Brain microvascular endothelial cell (primary cell): ENCODE data around the gene MIAT.
"Not testable (repeated sequence)": the region's sequence is repeated elsewhere in the genome, so short reads cannot be mapped to it uniquely, and the experiment has no call there.

Experiments
- DNase-seq: peaks from one replicate; pipeline ENCODE4 v3.0.0-alpha.2; 2020
- H3K27ac ChIP-seq: fragments of 250-450 bp; sonication (Bioruptor Pico); 2 replicates; pipeline ENCODE4 v1.5.1; 2020; ENCODE audit warnings: mild to moderate bottlenecking, moderate library complexity
- H3K27me3 ChIP-seq: fragments of 250-450 bp; sonication (Bioruptor Pico); replicated peaks from 2 replicates; pipeline ENCODE4 v1.5.1; 2020; ENCODE audit warnings: mild to moderate bottlenecking
- H3K36me3 ChIP-seq: fragments of 250-450 bp; sonication (Bioruptor Pico); replicated peaks from 2 replicates; pipeline ENCODE4 v1.5.1; 2020; ENCODE audit warnings: mild to moderate bottlenecking
- H3K4me3 ChIP-seq: 2 replicates; pipeline ENCODE4 v1.5.1; 2011; ENCODE audit warnings: low read depth, mild to moderate bottlenecking, control low read depth, low read length, moderate library complexity
- CTCF ChIP-seq: IDR thresholded peaks from 2 replicates; pipeline ENCODE4 v1.5.1; 2011; ENCODE audit warnings: low read depth, mild to moderate bottlenecking, moderate library complexity, low read length, control low read depth, inconsistent platforms; ENCODE audit errors: missing control alignments
- in situ Hi-C: cut with HindIII; loops from 2 replicates; pipeline ENCODE4 v1.10.0; 2017; ENCODE audit warnings: low sequenced_read_pairs, low pct_ligation_motif_present

Gene MIAT

DNA sequence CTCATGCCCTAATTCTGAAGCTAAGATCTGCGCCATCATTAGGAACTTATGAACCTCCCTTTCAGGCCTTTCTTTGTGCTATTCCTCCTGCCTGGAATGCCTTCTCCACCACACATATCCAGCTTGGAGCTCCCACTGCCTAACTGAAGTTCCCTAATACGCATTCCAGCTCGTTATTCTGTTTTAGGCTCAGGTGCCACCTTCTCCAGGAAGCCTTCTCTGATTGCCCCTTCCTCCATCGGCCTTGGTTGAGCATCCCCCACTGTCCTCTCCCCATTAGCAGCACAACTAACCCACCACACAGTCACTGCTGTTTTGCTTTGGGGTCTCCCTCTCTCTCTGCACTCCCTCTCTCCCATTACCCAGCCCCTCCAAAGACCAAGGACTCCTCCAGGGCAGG lies 44.7 kb upstream of the MIAT start:
- no peaks in the 10 kb centered on the region for H3K36me3 ChIP-seq
- no peak for TF ChIP-seq CTCF
- no peak for DNase-seq

DNA sequence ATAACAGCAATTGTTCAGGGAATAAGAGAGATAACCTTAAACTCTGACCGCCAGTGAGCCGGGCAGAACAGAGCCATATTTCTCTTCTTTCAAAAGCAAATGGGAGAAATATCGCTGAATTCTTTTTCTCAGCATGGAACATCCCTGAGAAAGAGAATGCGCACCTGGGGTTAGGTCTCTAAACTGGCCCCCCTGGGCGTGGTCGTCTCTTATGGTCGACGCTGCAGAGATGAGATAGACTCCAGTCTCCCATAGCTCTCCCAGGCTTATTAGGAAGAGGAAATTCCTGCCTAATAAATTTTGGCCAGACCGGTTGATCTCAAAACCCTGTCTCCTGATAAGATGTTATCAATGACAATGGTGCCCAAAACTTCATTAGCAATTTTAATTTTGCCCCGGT lies 43.6 kb upstream of the MIAT start:
- H3K27me3 ChIP-seq, H3K4me3 ChIP-seq, H3K27ac ChIP-seq, H3K36me3 ChIP-seq, DNase-seq, in situ Hi-C loops: not testable (repeated sequence)

More for the DNA sequence above, 44.7 kb upstream of the MIAT start:
- Histone ChIP-seq H3K4me3 (no peak overlapping the region), H3K27me3 (no peaks in the 10 kb centered on the region), H3K27ac (no peak overlapping the region)
- in situ Hi-C loops, result no loop called here

DNA sequence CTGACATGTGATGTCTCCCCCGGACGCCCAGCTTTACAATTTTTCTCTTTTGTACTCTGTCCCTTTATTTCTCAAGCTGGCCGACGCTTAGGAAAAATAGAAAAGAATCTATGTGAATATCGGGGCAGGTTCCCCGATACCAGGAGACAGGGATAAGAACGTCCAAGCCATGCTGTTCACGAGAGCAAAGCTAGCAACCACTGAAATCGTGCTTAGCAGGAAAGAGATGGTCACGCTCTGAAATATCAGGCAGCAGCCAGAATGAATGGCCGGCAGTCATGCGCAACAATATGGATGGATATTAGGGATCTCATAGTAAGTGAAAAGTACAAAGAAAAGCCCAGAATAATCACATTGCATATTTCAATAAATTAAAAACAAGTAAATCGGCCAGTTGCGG lies 43.1 kb upstream of the MIAT start:
- no peak for DNase-seq
- in situ Hi-C loops, result no loop called here
- no peak overlapping the region for H3K27ac ChIP-seq
- H3K27me3 ChIP-seq, result no peaks in the 10 kb centered on the region
- no peak overlapping the region for H3K4me3 ChIP-seq
- H3K36me3 ChIP-seq, result no peaks in the 10 kb centered on the region
- TF ChIP-seq CTCF, result no peak

GRCh38 chr22:26615149-26615548 lies 42.2 kb upstream of the MIAT start:
- in situ Hi-C loops, result no loop called here

GRCh38 chr22:26615830-26616435 lies 41.5 kb upstream of the MIAT start:
- no peak overlapping the region for H3K4me3 ChIP-seq
- in situ Hi-C loops, result no loop called here

More at GRCh38 chr22:26615149-26615548, 42.2 kb upstream of the MIAT start:
- Histone ChIP-seq H3K27me3 (no peaks in the 10 kb centered on the region), H3K27ac (no peak overlapping the region), H3K36me3 (no peaks in the 10 kb centered on the region), H3K4me3 (no peak overlapping the region)
- no peak for TF ChIP-seq CTCF
- DNase-seq, result no peak

GRCh38 chr22:26616650-26617049 lies 40.7 kb upstream of the MIAT start:
- in situ Hi-C loops, result no loop called here
- H3K27ac ChIP-seq, result no peak overlapping the region
- H3K36me3 ChIP-seq, result no peaks in the 10 kb centered on the region
- no peak for TF ChIP-seq CTCF
- H3K27me3 ChIP-seq, result no peaks in the 10 kb centered on the region
- no peak overlapping the region for H3K4me3 ChIP-seq
- no peak for DNase-seq

More at GRCh38 chr22:26615830-26616435, 41.5 kb upstream of the MIAT start:
- Histone ChIP-seq H3K27ac (no peak overlapping the region), H3K27me3 (no peaks in the 10 kb centered on the region), H3K36me3 (no peaks in the 10 kb centered on the region)
- no peak for DNase-seq
- TF ChIP-seq CTCF, result no peak
